ENCODE results near the gene MTHFR. TPM values are rescaled to one million over a fixed set of nuclear protein-coding genes. Genes with fewer than 3 reads are reported as not detected.

Gene MTHFR
- total and polyA plus RNA-seq, 2 of the 8 experiments (the other 6 are each of a cell fraction or from before 2014, with no cell fraction given): 8.7 to 18.5 TPM

GRCh38 chr1:11839727-11840705 lies 34.3 kb upstream of the MTHFR start:
- no peak overlapping the region for H2AFZ ChIP-seq (ENCODE audit: low read length)
- H4K20me1 ChIP-seq (replicated peaks in 1 of 2; ENCODE audit: control insufficient read depth in 1 of 2, insufficient read depth in 2 of 2, low read length in 2 of 2): peaks cover 10 to 17% of the 10 kb centered on the region in 2 experiments
- no peaks in the 10 kb centered on the region for H3K27me3 ChIP-seq (replicated peaks in 1 of 4; ENCODE audit: control insufficient read depth in 3 of 4, extremely low read depth in 1 of 4, insufficient read depth in 3 of 4, low read length in 3 of 4)
- no peak overlapping the region for H2BK5ac ChIP-seq (ENCODE audit: low read depth, low read length)
- H3K56ac ChIP-seq (replicated peaks; ENCODE audit: insufficient read length, low read depth, low read length): no peak overlapping the region
- H3K36me3 ChIP-seq (ENCODE audit: control insufficient read depth in 2 of 4, insufficient read depth in 4 of 4, low read length in 3 of 4): peaks cover 43 to 79% (median 70%) of the 10 kb centered on the region in 4 experiments
- no peak overlapping the region for H3K14ac ChIP-seq (ENCODE audit: insufficient read length)
- WGBS, 2 experiments (ENCODE audit: extremely low coverage in 1 of 2, insufficient coverage in 1 of 2, insufficient read length in 1 of 2, insufficient replicate concordance in 2 of 2, low coverage in 1 of 2, low lambda C conversion rate in 2 of 2, missing lambda C conversion rate in 1 of 2): 93% methylated on average over 18 of the region's 20 CpGs; no CpG with 5 or more reads in 1 of the 2 experiments
- no peaks in the 10 kb centered on the region for H3K23me2 ChIP-seq (ENCODE audit: low read depth, low read length)
- H2BK120ac ChIP-seq (replicated peaks; ENCODE audit: low read depth, low read length): no peak overlapping the region
- no peak overlapping the region for H3K4me3 ChIP-seq (ENCODE audit: extremely low read depth in 1 of 4, insufficient read depth in 2 of 4, low read depth in 3 of 4, low read length in 4 of 4)
- no peaks in the 10 kb centered on the region for H3K9me3 ChIP-seq (ENCODE audit: insufficient read depth in 2 of 2, low read depth in 1 of 2, low read length in 1 of 2)
- H4K91ac ChIP-seq (replicated peaks; ENCODE audit: insufficient read length, low read length): no peak overlapping the region
- no peak for FAIRE-seq
- no peak overlapping the region for H3K27ac ChIP-seq (ENCODE audit: low read depth, low read length)
- DNase-seq (ENCODE audit: low read depth in 1 of 2, low spot score in 2 of 2): no peak
- no peak overlapping the region for H3K18ac ChIP-seq (ENCODE audit: extremely low read depth, low read length)
- H2BK20ac ChIP-seq (ENCODE audit: low read length): no peak overlapping the region
- H2BK15ac ChIP-seq (ENCODE audit: low read length): no peak overlapping the region
- no peak overlapping the region for H3K9ac ChIP-seq (replicated peaks in 1 of 4; ENCODE audit: extremely low read depth in 1 of 4, low read depth in 3 of 4, low read length in 3 of 4)
- CTCF ChIA-PET (ENCODE audit: partially characterized antibody): interaction anchor here (0.8 to 8.8 kb wide), 19 partner anchors 8 to 267 kb away, joined by 3 to 67 read pairs (median 5); partner anchors contain the start of gene NPPA
- H3K23ac ChIP-seq (ENCODE audit: insufficient read length): no peak overlapping the region
- no peak overlapping the region for H3K4me2 ChIP-seq (ENCODE audit: insufficient read depth in 1 of 2, low read depth in 2 of 2, low read length in 2 of 2)
- POLR2A ChIA-PET (ENCODE audit: partially characterized antibody): interaction anchor here (0.5 to 8.1 kb wide), 3 partner anchors 17 to 68 kb away, joined by 3 to 72 read pairs (median 3); no protein-coding TSS in a partner anchor
- H2AK5ac ChIP-seq (ENCODE audit: low read depth, low read length): no peak overlapping the region
- H4K8ac ChIP-seq (ENCODE audit: extremely low read depth, insufficient read depth, low read length): no peak overlapping the region; the same call in 1 of the 2 replicates
- no peaks in the 10 kb centered on the region for H3K79me2 ChIP-seq (ENCODE audit: control insufficient read depth in 1 of 2, insufficient read depth in 2 of 2, low read length in 2 of 2)
- no peak overlapping the region for H3K4ac ChIP-seq (replicated peaks; ENCODE audit: insufficient read length, low read depth, low read length)
- no peaks in the 10 kb centered on the region for H3K4me1 ChIP-seq (replicated peaks in 1 of 4; ENCODE audit: control insufficient read depth in 3 of 4, insufficient read depth in 4 of 4, low read length in 3 of 4)
- no peak overlapping the region for H2BK12ac ChIP-seq (ENCODE audit: low read depth, low read length)
- no peak overlapping the region for H4K5ac ChIP-seq (ENCODE audit: insufficient read length, low read depth, low read length)
- no peaks in the 10 kb centered on the region for H3K79me1 ChIP-seq (ENCODE audit: low read depth, low read length)
- TF ChIP-seq KDM1A (IDR thresholded peaks at IDR 0.05; ENCODE audit: borderline replicate concordance, low read length) (no peak), NRF1 (IDR thresholded peaks at IDR 0.05; ENCODE audit: low read depth, low read length) (no peak), CHD2 (IDR thresholded peaks at IDR 0.05; ENCODE audit: low read length) (no peak), CBX5 (IDR thresholded peaks at IDR 0.05; ENCODE audit: low read depth, low read length) (no peak), SAP30 (IDR thresholded peaks at IDR 0.05; ENCODE audit: insufficient read depth, insufficient replicate concordance, low read length) (no peak), SUZ12 (IDR thresholded peaks at IDR 0.05; ENCODE audit: low read length) (no peak), RBBP5 (IDR thresholded peaks at IDR 0.05; ENCODE audit: borderline replicate concordance, low read depth, low read length) (no peak), JUND (IDR thresholded peaks at IDR 0.05; ENCODE audit: low read length) (no peak)
- TF ChIP-seq, protein P1, sequence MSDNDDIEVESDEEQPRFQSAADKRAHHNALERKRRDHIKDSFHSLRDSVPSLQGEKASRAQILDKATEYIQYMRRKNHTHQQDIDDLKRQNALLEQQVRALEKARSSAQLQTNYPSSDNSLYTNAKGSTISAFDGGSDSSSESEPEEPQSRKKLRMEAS (IDR thresholded peaks at IDR 0.05): no peak

Measured in H1 (cell line).